K562 (cell line): ENCODE data around the gene C1orf21. TPM values are rescaled to one million over a fixed set of nuclear protein-coding genes. Genes with fewer than 3 reads are reported as not detected.

Experiments
- ATAC-seq: fragments of 200-7000 bp; cut with Tn5 transposase; 3 replicates; pipeline ENCODE4 v1.9.1; 2020; ENCODE audit warnings: moderate library complexity
- BruUV-seq: library from RNA; stranded (reverse); fragments of 400-500 nt; replicated peaks from 2 replicates; lab custom pipeline; 2021; lab: Mats Ljungman, UMichigan
- CTCF ChIA-PET: fragments of 300-600 bp; formaldehyde crosslinking; extraction: SDS; loops from one replicate; lab custom pipeline; 2021; ENCODE audit warnings: low intra/inter-chr PET ratio; lab: Yijun Ruan, JAX
- POLR2A ChIA-PET: fragments of 300-600, 350-650 bp; sonication (Branson Sonifier 250); formaldehyde crosslinking; extraction: SDS; loops from one replicate; lab custom pipeline; 2021; ENCODE audit warnings: antibody characterized with exemption, inconsistent platforms; lab: Yijun Ruan, JAX
- DNase-seq, 4 experiments: peaks; one replicate each; pipeline versions ENCODE4 v3.0.0 to v3.0.0-alpha.2; 2011 to 2018; ENCODE audit warnings: low spot score in 3 of 4, mixed read lengths in 3 of 4; ENCODE audit errors: extremely low read depth in 1 of 4
- FAIRE-seq: peaks from 2 replicates; lab custom pipeline; 2011; peaks lifted over from hg19 to GRCh38; lab: Jason Lieb, UNC
- H2AFZ ChIP-seq: 2 replicates; pipeline ENCODE4 v1.6.0; 2011; ENCODE audit warnings: low read depth, low read length, control low read depth, inconsistent platforms
- H3K27ac ChIP-seq: fragments of 200-600 bp; 3 replicates; pipeline ENCODE4 v1.8.0; 2011; ENCODE audit warnings: low read depth, mild to moderate bottlenecking, control low read depth, inconsistent platforms, low read length, moderate library complexity, mixed read lengths; ENCODE audit errors: extremely low read depth
- H3K27me3 ChIP-seq, 2 experiments: fragments of 300-600 bp in 1 of 2; 2 replicates in 1 of 2; 3 replicates in 1 of 2; pipeline versions ENCODE4 v1.6.0 to v1.8.0; 2011; ENCODE audit warnings: inconsistent platforms in 2 of 2, low read length in 2 of 2, mild to moderate bottlenecking in 1 of 2, mixed read lengths in 1 of 2, moderate library complexity in 1 of 2; ENCODE audit not compliant: control insufficient read depth in 2 of 2, insufficient read depth in 2 of 2
- H3K36me3 ChIP-seq: fragments of 300-600 bp; 3 replicates; pipeline ENCODE4 v1.8.0; 2011; ENCODE audit warnings: mild to moderate bottlenecking, low read length, inconsistent platforms; ENCODE audit not compliant: control insufficient read depth, insufficient read depth
- H3K4me1 ChIP-seq, 2 experiments: fragments of 200-600 bp in 1 of 2; replicated peaks in 1 of 2; 2 replicates in 1 of 2; 3 replicates in 1 of 2; pipeline versions ENCODE4 v1.5.1 to v1.8.0; 2011; ENCODE audit warnings: inconsistent platforms in 2 of 2, low read length in 2 of 2, mild to moderate bottlenecking in 1 of 2, mixed read lengths in 1 of 2, moderate library complexity in 1 of 2; ENCODE audit not compliant: control insufficient read depth in 2 of 2, insufficient read depth in 2 of 2
- H3K4me2 ChIP-seq: 2 replicates; pipeline ENCODE4 v1.6.1; 2011; ENCODE audit warnings: low read length, control low read depth, inconsistent platforms, mixed read lengths; ENCODE audit not compliant: insufficient read depth
- H3K4me3 ChIP-seq: fragments of 200-600 bp; sonication (generic), shearing (Covaris generic); 2 replicates; pipeline ENCODE4 v1.5.1; 2016; ENCODE audit warnings: control low read depth, inconsistent platforms
- H3K79me2 ChIP-seq: fragments of 200-600 bp; 3 replicates; pipeline ENCODE4 v1.8.0; 2011; ENCODE audit warnings: low read length, inconsistent platforms; ENCODE audit not compliant: control insufficient read depth, insufficient read depth
- H3K9ac ChIP-seq, 2 experiments: 2 replicates each; pipeline versions ENCODE4 v1.6.0 to v1.6.1; 2011; ENCODE audit warnings: low read depth in 2 of 2, low read length in 2 of 2, control low read depth in 1 of 2, inconsistent platforms in 1 of 2, mild to moderate bottlenecking in 1 of 2, mixed read lengths in 1 of 2; ENCODE audit not compliant: insufficient read depth in 1 of 2
- H3K9me1 ChIP-seq: one replicate; pipeline ENCODE4 v1.6.0; 2011; ENCODE audit warnings: inconsistent platforms, mild to moderate bottlenecking, low read length, moderate library complexity; ENCODE audit not compliant: control insufficient read depth, insufficient read depth
- H3K9me3 ChIP-seq: replicated peaks from 2 replicates; pipeline ENCODE4 v1.5.1; 2011; ENCODE audit warnings: low read depth, low read length, inconsistent platforms; ENCODE audit not compliant: control insufficient read depth, insufficient read depth
- H4K20me1 ChIP-seq: replicated peaks from 2 replicates; pipeline ENCODE4 v1.6.1; 2011; ENCODE audit warnings: low read length, inconsistent platforms, mixed read lengths; ENCODE audit not compliant: control insufficient read depth, insufficient read depth
- BRF1 ChIP-seq: IDR thresholded peaks from 3 replicates; pipeline ENCODE4 v1.6.1; 2011; ENCODE audit warnings: borderline replicate concordance, mild to moderate bottlenecking; ENCODE audit not compliant: insufficient read length; ENCODE audit errors: extremely low read depth
- CTBP1 ChIP-seq: fragments of 450-650 bp; IDR thresholded peaks from 2 replicates; pipeline ENCODE4 v1.6.1; 2016; ENCODE audit warnings: borderline replicate concordance
- CTCF ChIP-seq, 3 experiments: IDR thresholded peaks in 2 of 3; conservative IDR thresholded peaks in 1 of 3; 2 replicates each; pipeline ENCODE4 v1.5.1; 2011 to 2012; ENCODE audit warnings: low read length in 3 of 3, mild to moderate bottlenecking in 3 of 3, control low read depth in 2 of 3, improper control_type of control experiment in 1 of 3, inconsistent platforms in 1 of 3, low read depth in 1 of 3, mixed read lengths in 1 of 3, moderate library complexity in 1 of 3; ENCODE audit not compliant: insufficient read depth in 2 of 3
- FOSL1 ChIP-seq: fragments of 200-800 bp; sonication (Bioruptor generic); conservative IDR thresholded peaks from 2 replicates; pipeline ENCODE4 v1.6.1; 2016; ENCODE audit warnings: missing genetic modification characterization, missing compliant biosample characterization
- GTF2B ChIP-seq: IDR thresholded peaks from 2 replicates; pipeline ENCODE4 v1.6.1; 2011; ENCODE audit not compliant: insufficient read length; ENCODE audit errors: extremely low read depth
- MYBL2 ChIP-seq, 2 experiments: fragments of 450-650 bp in 1 of 2; sonication (generic) in 1 of 2; formaldehyde crosslinking in 1 of 2; IDR thresholded peaks; 2 replicates each; pipeline versions ENCODE4 v1.6.1 to v1.8.1; 2017 to 2022; ENCODE audit warnings: borderline replicate concordance in 1 of 2, inconsistent platforms in 1 of 2, low read depth in 1 of 2, mild to moderate bottlenecking in 1 of 2, missing genetic modification reagents in 1 of 2, moderate library complexity in 1 of 2
- RB1 ChIP-seq: fragments of 450-650 bp; IDR thresholded peaks from 2 replicates; pipeline ENCODE4 v1.6.1; 2017; ENCODE audit warnings: low read depth, mild to moderate bottlenecking
- YBX1 ChIP-seq: fragments of 450-650 bp; IDR thresholded peaks from 2 replicates; pipeline ENCODE4 v1.7.1; 2016; ENCODE audit warnings: mild to moderate bottlenecking
- ZEB2 ChIP-seq: fragments of 450-650 bp; IDR thresholded peaks from 2 replicates; pipeline ENCODE4 v1.6.1; 2016
- ZNF174 ChIP-seq: fragments of 250-450 bp; sonication (Bioruptor Pico); IDR thresholded peaks from 2 replicates; pipeline ENCODE4 v1.4.0; 2020; ENCODE audit warnings: mild to moderate bottlenecking
- ZNF212 ChIP-seq: fragments of 450-650 bp; formaldehyde crosslinking; IDR thresholded peaks from 2 replicates; pipeline ENCODE4 v1.4.0; 2020; ENCODE audit warnings: mild to moderate bottlenecking
- ZNF23 ChIP-seq: fragments of 250-450 bp; sonication (Bioruptor Pico); IDR thresholded peaks from 2 replicates; pipeline ENCODE4 v1.4.0; 2020; ENCODE audit warnings: mild to moderate bottlenecking
- ZNF41 ChIP-seq: fragments of 250-450 bp; sonication (Bioruptor Pico); conservative IDR thresholded peaks from 2 replicates; pipeline ENCODE4 v1.4.0; 2020; ENCODE audit warnings: mild to moderate bottlenecking
- ZNF785 ChIP-seq: fragments of 250-450 bp; sonication (Bioruptor Pico); IDR thresholded peaks from 2 replicates; pipeline ENCODE4 v1.4.0; 2020; ENCODE audit warnings: mild to moderate bottlenecking
- WGBS: fragments of 100-300 bp; shearing (Covaris generic); methylation state at CpG from one replicate; pipeline ENCODE4 v1.1.6; 2016; ENCODE audit warnings: low coverage, mixed read lengths; ENCODE audit not compliant: insufficient coverage; ENCODE audit errors: missing lambda C conversion rate; 5-methylcytosine and 5-hydroxymethylcytosine counted together
- in situ Hi-C: fragments of 300-500 bp; cut with MboI; formaldehyde crosslinking; loops from 4 replicates; pipeline ENCODE4 v1.15.0; 2018; ENCODE audit warnings: inconsistent platforms, mixed read lengths
- intact Hi-C: fragments of 100-400 bp; cut with micrococcal nuclease; formaldehyde crosslinking; loops from 2 replicates; pipeline ENCODE4 v1.14.2; 2022
- polyA plus RNA-seq, 8 experiments: library from polyadenylated mRNA; depleted of rRNA in 4 of 8; stranded (reverse) in 5 of 8; unstranded in 3 of 8; fragments of >200 nt; fragmentation: Nextera tagmentation in 2 of 8; fragmentation: Illumina TruSeq in 1 of 8; extraction: Ambion mirVana in 2 of 8; extraction: Trizol in 1 of 8; gene quantifications; 2 replicates each; pipeline versions ENCODE4 v1.2.1 to v1.2.3, GENCODE V29; 2011 to 2014; ENCODE audit warnings: inconsistent platforms in 1 of 8, missing spikeins in 1 of 8
- total RNA-seq, 7 experiments: library from RNA; depleted of rRNA in 6 of 7; stranded (reverse); fragments of >200 nt in 6 of 7; fragmentation: Illumina TruSeq in 2 of 7; extraction: Trizol in 2 of 7; gene quantifications; 2 replicates each; pipeline versions ENCODE4 v1.2.1 to v1.2.3, GENCODE V29; 2011 to 2021; ENCODE audit warnings: low replicate concordance in 1 of 7

C1orf21 gene
- total and polyA plus RNA-seq, 9 of the 15 experiments (the other 6 are each of a cell fraction or from before 2014, with no cell fraction given), result under 0.01 to 0.31 (median 0.07) TPM

GRCh38 chr1:184395370-184395769 is 8.5 kb downstream of the C1orf21 start:
- peaks cover 6 to 8% of the 10 kb centered on the region in 2 experiments; a peak in 3 of 5 replicates for H3K27me3 ChIP-seq
- ATAC-seq (no peak), DNase-seq (no peak), FAIRE-seq (no peak)
- 0% methylated on average over 2 of the region's 2 CpGs for WGBS
- ChIA-PET CTCF (no interaction called here), POLR2A (interaction anchor here (1.2 kb wide), 1 partner anchor 16 kb away, joined by 5 read pairs; no protein-coding TSS in a partner anchor)
- no TSS peak for BruUV-seq
- TF ChIP-seq ZNF41 (CRISPR knock-in tag) (no peak), MYBL2 (IDR thresholded peaks at IDR 0.05; ENCODE audit: low read depth) (no peak), MYBL2 (CRISPR knock-in tag; IDR thresholded peaks at IDR 0.05; ENCODE audit: borderline replicate concordance) (no peak), CTBP1 (no peak), ZNF212 (CRISPR knock-in tag) (no peak), RB1 (no peak)
- no peaks in the 10 kb centered on the region for H3K36me3 ChIP-seq
- no peak overlapping the region for H3K4me2 ChIP-seq
- intact Hi-C loops (no loop called here), in situ Hi-C loops (no loop called here)
- no peak overlapping the region for H3K9ac ChIP-seq
- H3K79me2 ChIP-seq, result no peaks in the 10 kb centered on the region
- H2AFZ ChIP-seq, result no peak overlapping the region
- H3K27ac ChIP-seq, result no peak overlapping the region
- H3K9me3 ChIP-seq, result no peaks in the 10 kb centered on the region
- no peaks in the 10 kb centered on the region for H4K20me1 ChIP-seq
- H3K9me1 ChIP-seq, result no peaks in the 10 kb centered on the region
- no peak overlapping the region for H3K4me3 ChIP-seq
- H3K4me1 ChIP-seq, result no peaks in the 10 kb centered on the region; a peak in 1 of 5 replicates

- ChIA-PET CTCF (no interaction called here), POLR2A (interaction anchor here (1.2 kb wide), 1 partner anchor 17 kb away, joined by 5 read pairs; no protein-coding TSS in a partner anchor)
- TF ChIP-seq FOSL1 (tag), result no peak
- no peak for TF ChIP-seq BRF1
- TF ChIP-seq CTCF (IDR thresholded peaks at IDR 0.05 in 2 of 3, conservative IDR thresholded peaks at IDR 0.05 in 1 of 3; ENCODE audit: insufficient read depth in 2 of 3, low read depth in 1 of 3, low read length in 3 of 3), result no peak
- TF ChIP-seq ZNF23 (CRISPR knock-in tag), result no peak
- no peak for TF ChIP-seq ZNF174
- no peak for TF ChIP-seq ZEB2
- TF ChIP-seq YBX1, result no peak
- TF ChIP-seq ZNF785 (CRISPR knock-in tag), result no peak
- no peak for TF ChIP-seq GTF2B
These were observed 9.2 kb downstream of the C1orf21 start for GRCh38 chr1:184395937-184396480.

More at GRCh38 chr1:184395937-184396480, 9.2 kb downstream of the C1orf21 start:
- Histone ChIP-seq H3K27me3 (peaks cover 6 to 8% of the 10 kb centered on the region in 2 experiments; a peak in 2 of 5 replicates), H3K9ac (no peak overlapping the region), H3K36me3 (no peaks in the 10 kb centered on the region), H3K27ac (no peak overlapping the region), H3K9me3 (no peaks in the 10 kb centered on the region), H2AFZ (no peak overlapping the region), H3K4me3 (no peak overlapping the region), H3K9me1 (no peaks in the 10 kb centered on the region), H3K4me2 (no peak overlapping the region), H3K4me1 (no peaks in the 10 kb centered on the region; a peak in 1 of 5 replicates), H4K20me1 (no peaks in the 10 kb centered on the region), H3K79me2 (no peaks in the 10 kb centered on the region)
- FAIRE-seq (no peak), DNase-seq (no peak), ATAC-seq (no peak)
- in situ Hi-C loops, result no loop called here
- intact Hi-C loops, result no loop called here
- BruUV-seq, result no TSS peak
- 0% methylated on average over 2 of the region's 2 CpGs for WGBS
